GM19099 (cell line): ENCODE results near the gene KLHL15.

Experiments
- POLR2A ChIP-seq: IDR thresholded peaks from 3 replicates; pipeline ENCODE4 v1.6.1; 2011; ENCODE audit warnings: low read depth; ENCODE audit not compliant: insufficient read length; ENCODE audit errors: extremely low read depth

KLHL15 gene

GRCh38 chrX:23981711-23982110, 45.3 kb downstream of the KLHL15 start:
- TF ChIP-seq POLR2A = no peak

DNA sequence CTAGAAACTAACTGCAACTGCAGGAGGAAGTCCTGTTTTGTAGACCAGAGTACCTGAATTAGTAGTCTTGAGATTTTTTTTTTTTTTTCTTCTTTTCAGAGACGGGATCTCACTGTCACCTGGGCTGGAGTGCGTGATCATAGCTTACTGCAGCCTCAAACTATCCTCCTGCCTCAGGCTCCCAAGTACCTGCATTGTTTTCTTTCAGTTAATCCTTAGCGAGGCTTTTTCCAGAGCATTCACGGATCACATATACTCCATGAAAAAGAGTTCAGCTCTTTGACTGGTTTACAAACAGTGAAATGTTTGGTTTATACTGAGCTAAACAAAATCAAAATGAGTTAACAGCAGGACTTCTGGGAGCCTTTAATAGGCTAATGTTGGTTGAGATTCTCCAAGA, 45.8 kb downstream of the KLHL15 start:
- no peak for TF ChIP-seq POLR2A

DNA sequence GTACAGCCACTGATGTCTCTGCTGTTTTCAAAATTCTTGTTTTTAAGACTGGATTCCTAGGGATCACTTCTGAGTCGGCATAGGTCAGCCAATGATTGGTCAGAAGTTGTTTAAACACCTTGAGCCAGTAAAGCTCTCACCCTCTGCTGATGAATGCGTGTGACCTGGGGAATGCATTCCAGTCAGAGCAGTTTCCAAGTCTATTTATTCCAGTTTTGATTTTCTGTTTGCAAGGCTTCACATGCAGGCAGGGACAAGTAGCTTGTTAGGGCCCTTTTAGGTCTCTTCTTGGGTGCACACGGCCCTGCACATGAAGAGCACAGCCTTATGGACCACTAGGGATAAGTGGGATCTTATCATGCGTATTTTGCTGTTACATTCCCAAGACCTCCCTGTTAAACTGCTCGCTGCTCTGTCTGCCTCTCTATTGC, 47.0 kb downstream of the KLHL15 start:
- no peak for TF ChIP-seq POLR2A

DNA sequence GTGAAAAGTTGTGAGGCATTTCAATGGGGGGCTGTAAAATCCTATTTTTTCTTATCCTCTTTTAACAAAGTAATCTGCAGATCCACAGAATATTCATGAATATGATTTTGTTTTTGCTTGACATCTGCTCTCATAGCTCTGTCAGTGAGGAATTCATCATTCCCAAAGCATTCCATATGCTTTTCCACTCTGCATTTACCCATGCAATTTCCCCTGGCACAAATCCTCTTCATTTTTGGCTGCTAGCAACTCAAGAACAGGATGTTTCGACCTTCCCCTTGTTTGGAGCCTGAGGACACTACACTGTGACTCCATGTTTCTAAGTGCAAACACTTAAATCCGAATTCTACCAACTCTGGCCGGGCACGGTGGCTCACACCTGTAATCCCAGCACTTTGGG, 48.5 kb downstream of the KLHL15 start:
- TF ChIP-seq POLR2A = no peak

DNA sequence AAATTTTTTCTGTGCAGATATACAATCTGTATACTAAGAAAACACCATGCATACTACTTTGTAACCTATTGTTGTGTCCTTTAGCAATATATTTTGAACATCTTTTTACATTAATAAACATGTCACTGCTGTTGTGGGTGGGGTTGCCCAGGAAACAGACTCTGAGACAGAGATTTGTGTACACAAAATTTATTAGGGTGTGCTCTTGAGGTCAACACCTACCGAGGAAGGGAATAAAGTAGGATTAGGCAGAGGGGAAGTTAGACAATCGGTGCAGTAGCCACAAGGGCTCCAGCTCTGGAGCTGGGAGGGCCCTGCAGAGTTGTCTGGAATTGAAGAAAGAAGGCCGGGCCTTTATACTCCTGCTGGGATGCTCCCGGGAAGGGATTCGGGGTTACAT, 62.8 kb downstream of the KLHL15 start:
- no peak for TF ChIP-seq POLR2A

- TF ChIP-seq POLR2A = no peak
Measured at GRCh38 chrX:23959781-23960180, 67.2 kb downstream of the KLHL15 start.

GRCh38 chrX:23954396-23954795, 72.6 kb downstream of the KLHL15 start:
- no peak for TF ChIP-seq POLR2A

- TF ChIP-seq POLR2A = no peak
Measured at GRCh38 chrX:23953908-23954269, 73.1 kb downstream of the KLHL15 start.

- peak; percentile 41 for TF ChIP-seq POLR2A
Measured at GRCh38 chrX:23952984-23953907, 73.7 kb downstream of the KLHL15 start.

- no peak for TF ChIP-seq POLR2A
Measured at GRCh38 chrX:23952391-23952790, 74.6 kb downstream of the KLHL15 start.

- no peak for TF ChIP-seq POLR2A
Measured at GRCh38 chrX:23945206-23945605, 81.8 kb downstream of the KLHL15 start.

GRCh38 chrX:23944234-23944633, 82.8 kb downstream of the KLHL15 start:
- no peak for TF ChIP-seq POLR2A

- TF ChIP-seq POLR2A = no peak
Measured at GRCh38 chrX:23939203-23939602, 87.8 kb downstream of the KLHL15 start.

- TF ChIP-seq POLR2A = no peak
Measured at GRCh38 chrX:23938690-23939089, 88.3 kb downstream of the KLHL15 start.

GRCh38 chrX:23937100-23937499, 89.9 kb downstream of the KLHL15 start:
- no peak for TF ChIP-seq POLR2A

DNA sequence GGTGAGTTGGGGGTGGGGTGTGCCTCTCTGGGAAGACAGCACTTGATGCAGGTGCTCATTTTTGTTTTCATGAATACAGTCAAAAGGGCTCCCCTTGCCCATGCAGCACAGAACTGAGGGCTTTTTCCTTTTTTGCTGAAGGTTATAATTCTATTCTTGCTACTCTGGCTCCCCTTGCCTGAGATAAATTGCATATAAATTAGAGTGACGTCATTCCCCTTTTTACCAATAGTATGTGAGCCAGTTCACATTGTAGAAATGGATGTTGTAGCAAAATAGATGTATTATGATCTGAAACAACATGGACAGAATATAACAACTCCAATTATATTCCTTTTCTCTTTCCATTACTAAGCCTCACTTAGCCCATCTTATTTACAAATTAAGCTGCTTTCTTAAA, 90.8 kb downstream of the KLHL15 start:
- no peak for TF ChIP-seq POLR2A

DNA sequence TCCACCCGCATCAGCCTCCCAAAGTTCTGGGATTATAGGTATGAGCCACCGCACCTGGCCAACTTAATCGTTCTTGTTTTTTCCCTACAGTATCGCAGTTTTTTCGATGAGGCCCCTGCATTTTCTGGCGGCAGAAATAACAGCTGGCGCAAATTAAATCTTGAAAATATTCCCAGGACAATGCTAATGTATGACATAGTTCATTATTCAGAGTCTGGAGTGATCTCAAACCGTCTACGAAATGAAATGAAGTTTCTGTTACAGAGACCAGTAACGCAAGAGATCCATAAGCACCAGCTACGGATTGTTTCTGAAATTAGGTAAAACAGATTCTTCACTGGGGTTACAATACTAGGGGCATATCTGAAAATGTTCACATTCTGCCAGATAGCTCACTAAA, 91.9 kb downstream of the KLHL15 start:
- no peak for TF ChIP-seq POLR2A
